PFSK-1 (cell line): ENCODE data around the gene RPL15.

Experiments
- FOXP2 ChIP-seq: optimal IDR thresholded peaks from 2 replicates; pipeline ENCODE3; 2011; ENCODE audit warnings: borderline replicate concordance, control low read depth, inconsistent platforms; ENCODE audit not compliant: insufficient read depth; ENCODE audit errors: extremely low read length, extremely low read depth
- POLR2AphosphoS5 ChIP-seq: IDR thresholded peaks from 2 replicates; pipeline ENCODE4 v1.6.1; 2012; ENCODE audit warnings: low read depth, mild to moderate bottlenecking, control low read depth, low read length, moderate library complexity
- REST ChIP-seq, 2 experiments: IDR thresholded peaks; 2 replicates each; pipeline versions ENCODE4 v1.6.1 to v1.8.0; 2011 to 2012; ENCODE audit warnings: low read depth in 2 of 2, low read length in 2 of 2, control low read depth in 1 of 2, inconsistent platforms in 1 of 2, mild to moderate bottlenecking in 1 of 2, moderate library complexity in 1 of 2; ENCODE audit not compliant: insufficient read depth in 1 of 2
- TAF1 ChIP-seq: IDR thresholded peaks from 2 replicates; pipeline ENCODE4 v1.6.1; 2012; ENCODE audit warnings: low read length, control low read depth, borderline replicate concordance; ENCODE audit not compliant: insufficient read depth

- TF ChIP-seq REST (IDR thresholded peaks at IDR 0.05; ENCODE audit: insufficient read depth in 1 of 2, low read depth in 2 of 2, low read length in 2 of 2) (no peak), POLR2AphosphoS5 (no peak), TAF1 (no peak), FOXP2 (peak; percentile 18)
These were observed 28.1 kb downstream of the RPL15 start, which contains the start of gene NR1D2 for GRCh38 chr3:23944861-23945662.
